ENCODE results near the gene TRAF7. TPM values are rescaled to one million over a fixed set of nuclear protein-coding genes. Genes with fewer than 3 reads are reported as not detected.
A peak's percentile ranks its signal among the peaks of the same experiment; 100 is the strongest.
"Not testable (repeated sequence)": the region's sequence is repeated elsewhere in the genome, so short reads cannot be mapped to it uniquely, and the experiment has no call there.

TRAF7 gene
- 35.7 TPM for total RNA-seq
- long read RNA-seq, transcript TRAF7-201 (21 exons, 3,700 nt) = major isoform, 26 of 73 reads
- long read RNA-seq, partial matches to known transcripts = 31 of 73 reads
- long read RNA-seq, other reads (novel, unspliced or antisense) = 16 of 73 reads

- intact Hi-C loops (cut with DNase I) = loop anchor here (5.0 kb wide), 2 partner anchors 52 to 97 kb away; partner anchors contain the start of genes ECI1 and MLST8
Measured at GRCh38 chr16:2155091-2155950, at the start of gene TRAF7. TRAF7 (plus strand) TSS chr16:2155782; CDS start chr16:2163921, 8,139 bp downstream.

GRCh38 chr16:2106211-2106610 lies 49.4 kb upstream of the TRAF7 start:
- DNase-seq (ENCODE audit: low spot score); intact Hi-C loops (cut with DNase I): not testable (repeated sequence)

More at GRCh38 chr16:2155091-2155950, at the start of gene TRAF7:
- DNase-seq (ENCODE audit: low spot score) = peak; percentile 99

GRCh38 chr16:2107121-2107790 lies 48.3 kb upstream of the TRAF7 start:
- intact Hi-C loops (cut with DNase I); DNase-seq (ENCODE audit: low spot score): not testable (repeated sequence)

GRCh38 chr16:2107791-2108125 lies 47.8 kb upstream of the TRAF7 start:
- intact Hi-C loops (cut with DNase I); DNase-seq (ENCODE audit: low spot score): not testable (repeated sequence)

GRCh38 chr16:2108446-2109270 lies 46.9 kb upstream of the TRAF7 start:
- intact Hi-C loops (cut with DNase I); DNase-seq (ENCODE audit: low spot score): not testable (repeated sequence)

- DNase-seq (ENCODE audit: low spot score); intact Hi-C loops (cut with DNase I): not testable (repeated sequence)
Measured at GRCh38 chr16:2109271-2109580, 46.4 kb upstream of the TRAF7 start.

- DNase-seq (ENCODE audit: low spot score); intact Hi-C loops (cut with DNase I): not testable (repeated sequence)
Measured at GRCh38 chr16:2109872-2110271, 45.7 kb upstream of the TRAF7 start.

- DNase-seq (ENCODE audit: low spot score); intact Hi-C loops (cut with DNase I): not testable (repeated sequence)
Measured at GRCh38 chr16:2110332-2111008, 45.1 kb upstream of the TRAF7 start.

GRCh38 chr16:2111009-2111353 lies 44.6 kb upstream of the TRAF7 start:
- DNase-seq (ENCODE audit: low spot score); intact Hi-C loops (cut with DNase I): not testable (repeated sequence)

- intact Hi-C loops (cut with DNase I) = not testable (repeated sequence)
Measured at GRCh38 chr16:2111412-2112335, 43.9 kb upstream of the TRAF7 start.

GRCh38 chr16:2112539-2113106 lies 43.0 kb upstream of the TRAF7 start:
- intact Hi-C loops (cut with DNase I); DNase-seq (ENCODE audit: low spot score): not testable (repeated sequence)

More at GRCh38 chr16:2111412-2112335, 43.9 kb upstream of the TRAF7 start:
- not testable (repeated sequence) for DNase-seq (ENCODE audit: low spot score)

- intact Hi-C loops (cut with DNase I); DNase-seq (ENCODE audit: low spot score): not testable (repeated sequence)
Measured at GRCh38 chr16:2114225-2114624, 41.4 kb upstream of the TRAF7 start.

- DNase-seq (ENCODE audit: low spot score); intact Hi-C loops (cut with DNase I): not testable (repeated sequence)
Measured at GRCh38 chr16:2114885-2115590, 40.5 kb upstream of the TRAF7 start.

GRCh38 chr16:2115591-2115973 lies 40.0 kb upstream of the TRAF7 start:
- no peak for DNase-seq (ENCODE audit: low spot score)
- intact Hi-C loops (cut with DNase I) = no loop called here

GRCh38 chr16:2116428-2116827 lies 39.2 kb upstream of the TRAF7 start:
- DNase-seq (ENCODE audit: low spot score); intact Hi-C loops (cut with DNase I): not testable (repeated sequence)

GRCh38 chr16:2117341-2117740 lies 38.2 kb upstream of the TRAF7 start:
- DNase-seq (ENCODE audit: low spot score); intact Hi-C loops (cut with DNase I): not testable (repeated sequence)
